HTR-8/SVneo (cell line): Measurements from ENCODE around the gene AFG1L.
"Not testable (repeated sequence)": the region's sequence is repeated elsewhere in the genome, so short reads cannot be mapped to it uniquely, and the experiment has no call there.

ENCODE experiments used
- DNase-seq: peaks from one replicate; pipeline ENCODE4 v3.0.0; 2011; ENCODE audit warnings: low spot score, mixed read lengths; ENCODE audit not compliant: insufficient read length
- FAIRE-seq: peaks from 2 replicates; lab custom pipeline; 2011; peaks lifted over from hg19 to GRCh38; lab: Jason Lieb, UNC

AFG1L gene

DNA sequence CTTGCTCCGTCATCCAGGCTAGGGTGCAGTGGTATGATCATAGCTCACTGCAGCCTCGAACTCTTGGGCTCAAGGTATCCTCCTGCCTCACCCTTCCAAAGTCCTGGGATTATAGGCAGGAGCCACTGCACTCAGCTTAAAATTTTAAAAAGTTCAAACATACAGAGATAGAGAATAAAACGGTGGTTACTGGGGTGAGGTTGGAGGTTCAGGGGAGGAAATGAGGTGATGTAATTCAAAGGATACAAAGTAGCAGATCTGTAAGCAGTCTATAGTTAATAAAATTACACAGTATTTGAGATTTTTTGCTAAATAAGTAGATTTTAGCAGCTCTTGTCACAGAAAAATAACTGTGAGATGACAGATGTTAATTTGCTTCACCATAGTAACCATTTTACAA lies 7.5 kb upstream of the AFG1L start:
- no peak for FAIRE-seq

DNA sequence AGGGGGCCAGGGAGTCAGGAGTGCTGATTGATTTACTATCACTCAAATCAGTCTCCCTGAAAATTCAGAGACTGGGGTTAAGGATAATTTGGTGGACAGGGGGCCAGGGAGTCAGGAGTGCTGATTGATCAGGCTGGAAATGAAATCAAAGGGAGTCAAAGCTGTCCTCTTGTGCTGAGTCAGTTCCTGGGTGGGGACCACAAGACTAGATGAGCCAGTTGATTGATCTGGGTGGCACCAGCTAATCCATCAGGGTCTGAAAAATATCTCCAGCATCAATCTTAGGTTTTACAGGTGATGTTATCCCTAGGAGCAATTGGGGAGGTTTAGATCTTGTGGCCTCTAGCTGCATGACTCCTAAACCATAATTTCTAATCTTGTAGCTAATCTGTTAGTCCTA lies 6.1 kb upstream of the AFG1L start:
- DNase-seq = no peak
- no peak for FAIRE-seq

More for the DNA sequence above, 7.5 kb upstream of the AFG1L start:
- no peak for DNase-seq

- FAIRE-seq (no peak), DNase-seq (no peak)
These were observed 3.8 kb upstream of the AFG1L start for GRCh38 chr6:108291091-108291490.

- not testable (repeated sequence) for DNase-seq, FAIRE-seq
These were observed 2.3 kb upstream of the AFG1L start for GRCh38 chr6:108292561-108292960.

- FAIRE-seq (no peak), DNase-seq (no peak)
These were observed 1.1 kb upstream of the AFG1L start for GRCh38 chr6:108293527-108294296.

DNA sequence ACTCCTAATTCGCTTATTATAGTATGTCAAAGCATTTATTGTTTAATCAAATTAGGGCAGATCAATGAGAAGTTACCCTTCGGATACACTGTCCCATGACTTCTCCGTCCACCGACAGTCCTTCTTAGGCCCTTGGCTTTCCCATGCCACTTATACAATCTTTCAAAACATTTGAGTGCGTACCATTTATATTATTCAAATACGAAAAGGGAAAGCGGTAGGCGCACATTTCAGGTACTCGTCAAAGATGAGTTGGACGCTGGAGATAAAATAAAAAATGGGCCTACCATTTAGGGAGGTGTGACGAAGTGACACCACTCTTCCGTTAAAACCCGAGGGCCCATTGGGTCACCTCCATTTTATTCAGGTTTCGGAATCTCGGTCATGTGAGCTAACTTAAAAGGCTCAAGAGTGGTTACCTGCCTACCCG lies 542 bp upstream of the AFG1L start:
- DNase-seq (no peak), FAIRE-seq (no peak)

DNA sequence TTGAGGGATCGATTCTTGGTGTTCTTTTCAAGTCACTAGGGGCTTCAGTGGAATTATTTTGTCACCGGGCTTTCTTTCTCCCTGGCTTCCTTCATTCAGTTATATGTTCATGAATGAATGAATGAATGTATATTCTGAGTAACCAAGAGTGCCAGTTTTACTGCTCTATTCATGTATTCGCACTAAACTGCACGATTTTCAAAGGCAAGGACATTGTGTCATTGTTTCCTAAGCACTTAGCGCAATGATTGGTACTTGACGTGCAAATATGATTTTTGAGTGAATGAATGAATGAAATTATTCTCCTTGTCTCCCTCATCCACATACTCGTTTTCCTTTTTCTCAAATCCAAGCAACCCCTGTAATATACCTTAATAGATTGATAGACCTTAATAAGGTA lies 822 bp downstream of the AFG1L start:
- no peak for DNase-seq
- FAIRE-seq = no peak

DNA sequence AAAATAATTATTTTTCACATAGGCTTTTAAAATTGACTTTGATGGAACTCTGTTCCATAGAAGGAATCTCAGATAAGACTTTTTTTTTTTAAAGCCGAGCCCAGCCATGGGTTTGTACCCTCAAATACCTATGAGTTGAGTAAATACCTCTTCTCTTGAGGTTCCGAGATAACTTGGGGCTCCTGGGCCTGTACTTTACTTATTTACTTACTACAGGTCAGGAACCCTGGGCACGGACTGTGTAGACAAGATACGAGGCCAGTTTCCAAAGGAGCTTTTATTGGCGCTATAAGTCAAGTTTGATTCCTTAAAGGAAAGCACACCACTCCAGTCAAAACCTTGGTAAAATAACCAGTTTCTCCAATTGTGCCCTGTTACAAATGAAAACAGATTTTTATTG lies 7.5 kb downstream of the AFG1L start:
- no peak for FAIRE-seq
- DNase-seq = no peak

GRCh38 chr6:108304646-108305045 lies 9.8 kb downstream of the AFG1L start:
- FAIRE-seq = no peak
- no peak for DNase-seq

- DNase-seq, FAIRE-seq: not testable (repeated sequence)
These were observed 13.8 kb downstream of the AFG1L start for GRCh38 chr6:108308641-108309040.

- DNase-seq = no peak
- FAIRE-seq = no peak
These were observed 15.0 kb downstream of the AFG1L start for GRCh38 chr6:108309844-108310243.

GRCh38 chr6:108312605-108313004 lies 17.8 kb downstream of the AFG1L start:
- DNase-seq (no peak), FAIRE-seq (no peak)

GRCh38 chr6:108321253-108321747 lies 26.4 kb downstream of the AFG1L start:
- DNase-seq (no peak), FAIRE-seq (no peak)

GRCh38 chr6:108322728-108323127 lies 27.9 kb downstream of the AFG1L start:
- DNase-seq = no peak
- no peak for FAIRE-seq

DNA sequence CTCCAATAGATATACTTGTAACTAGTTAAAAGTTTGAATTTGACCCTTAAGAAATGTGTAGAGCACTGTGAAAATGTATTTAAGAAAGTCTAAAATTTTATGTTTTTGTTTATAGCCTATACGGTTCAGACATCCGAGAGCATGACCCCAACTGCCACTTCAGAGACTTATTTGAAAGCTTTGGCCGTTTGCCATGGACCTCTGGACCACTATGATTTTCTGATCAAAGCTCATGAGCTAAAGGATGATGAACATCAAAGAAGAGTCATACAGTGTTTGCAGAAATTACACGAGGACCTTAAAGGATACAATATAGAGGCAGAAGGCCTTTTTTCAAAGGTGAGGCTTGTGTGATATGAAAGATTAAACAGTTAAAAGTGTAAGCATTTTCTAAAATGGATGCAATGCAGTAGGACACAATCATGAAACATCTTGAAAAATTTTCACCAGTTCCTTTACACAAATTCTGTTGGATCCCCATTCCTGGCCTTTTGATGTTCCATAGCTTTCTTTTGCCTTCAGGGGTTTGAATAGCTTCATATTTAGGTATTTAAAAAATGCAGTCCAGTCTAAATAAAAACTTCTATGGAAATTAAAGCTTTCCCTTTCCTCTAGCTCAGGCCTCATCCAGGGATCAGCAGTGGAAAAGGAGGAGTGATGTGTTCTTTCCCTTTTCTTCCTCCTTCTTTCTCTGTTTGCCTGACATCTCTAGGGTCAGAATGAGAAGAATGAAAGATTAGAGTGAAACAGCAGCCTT lies 29.0 kb downstream of the AFG1L start:
- FAIRE-seq (no peak), DNase-seq (no peak)

DNA sequence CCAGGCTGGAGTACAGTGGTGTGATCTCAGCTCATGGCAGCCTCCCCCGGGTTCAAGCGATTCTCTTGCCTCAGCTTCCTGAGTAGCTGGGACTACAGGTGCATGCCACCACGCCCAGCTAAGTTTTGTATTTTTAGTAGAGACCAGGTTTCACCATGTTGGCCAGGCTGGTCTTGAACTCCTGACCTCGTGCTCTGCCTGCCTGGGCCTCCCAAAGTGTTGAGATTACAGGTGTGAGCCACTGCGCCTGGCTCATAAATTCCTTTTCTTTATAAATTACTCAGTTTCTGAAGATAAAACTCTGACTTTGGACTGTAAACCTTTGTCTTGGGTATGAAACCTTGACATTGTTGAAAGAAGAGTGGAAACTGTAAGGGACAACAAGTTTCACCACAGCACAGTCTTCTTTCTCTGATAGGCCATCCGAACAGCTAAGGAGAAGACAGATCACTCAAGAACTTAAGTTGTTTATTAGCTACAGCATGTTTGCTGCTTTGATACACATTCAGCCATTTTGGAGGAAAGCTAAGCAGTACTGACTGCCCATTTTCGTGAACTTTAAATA lies 35.4 kb downstream of the AFG1L start:
- FAIRE-seq = not testable (repeated sequence)

GRCh38 chr6:108330806-108331205 lies 36.0 kb downstream of the AFG1L start:
- no peak for DNase-seq
- FAIRE-seq = no peak

More for the DNA sequence above, 35.4 kb downstream of the AFG1L start:
- DNase-seq = not testable (repeated sequence)

DNA sequence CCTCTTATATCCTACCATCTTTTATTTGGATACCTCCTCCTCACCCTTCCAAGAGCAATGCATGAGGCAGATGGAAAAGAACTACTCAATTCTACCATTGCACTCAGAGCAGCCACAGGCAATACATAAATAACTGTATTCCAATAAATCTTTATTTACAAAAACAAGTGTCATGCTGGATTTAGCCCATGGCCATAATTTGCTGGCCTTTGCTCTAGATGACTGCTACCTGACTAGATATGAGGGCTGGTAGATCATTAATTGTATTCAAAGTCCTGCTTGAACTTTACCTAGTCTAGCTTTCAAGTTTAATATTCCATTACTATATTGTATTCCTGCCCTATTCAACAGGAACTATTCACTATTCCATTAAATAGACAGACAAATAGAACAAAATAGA lies 37.1 kb downstream of the AFG1L start:
- DNase-seq (no peak), FAIRE-seq (no peak)

DNA sequence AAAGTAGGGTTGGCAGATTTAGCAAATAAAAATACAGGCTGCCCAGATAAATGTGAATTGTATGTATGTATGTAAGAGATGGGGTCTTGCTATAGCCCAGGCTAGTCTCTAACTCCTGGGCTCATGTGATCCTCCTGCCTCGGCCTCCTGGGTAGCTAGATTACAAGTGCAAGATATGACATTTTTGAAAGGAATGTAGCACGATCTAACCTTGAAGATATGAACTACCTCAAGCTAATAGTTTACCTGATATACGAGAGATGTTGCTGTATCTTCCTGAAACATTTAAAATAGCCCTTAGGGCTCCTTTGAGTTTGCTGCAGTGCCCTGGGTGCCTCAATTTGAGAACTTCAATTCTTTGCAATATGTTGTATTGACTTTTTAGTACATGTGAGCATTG lies 42.1 kb downstream of the AFG1L start:
- no peak for DNase-seq
- FAIRE-seq = no peak

DNA sequence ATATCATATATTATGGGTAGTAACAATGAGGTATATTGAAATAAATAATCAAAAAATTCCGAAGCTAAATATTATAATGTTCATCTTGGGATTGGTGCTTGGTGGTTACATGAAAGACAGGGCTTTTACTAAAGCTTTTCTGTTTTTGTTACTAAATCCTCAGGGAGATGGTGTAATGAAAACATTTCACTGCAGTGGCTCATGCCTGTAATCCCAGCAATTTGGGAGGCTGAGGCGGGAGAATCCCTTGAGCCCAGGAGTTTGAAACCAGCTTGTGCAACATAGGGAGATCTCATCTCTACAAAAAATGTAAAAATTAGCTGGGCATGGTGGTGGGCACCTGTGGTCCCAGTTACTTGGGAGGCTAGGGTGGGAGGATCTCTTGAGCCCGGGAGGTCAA lies 42.9 kb downstream of the AFG1L start:
- DNase-seq (no peak), FAIRE-seq (no peak)

DNA sequence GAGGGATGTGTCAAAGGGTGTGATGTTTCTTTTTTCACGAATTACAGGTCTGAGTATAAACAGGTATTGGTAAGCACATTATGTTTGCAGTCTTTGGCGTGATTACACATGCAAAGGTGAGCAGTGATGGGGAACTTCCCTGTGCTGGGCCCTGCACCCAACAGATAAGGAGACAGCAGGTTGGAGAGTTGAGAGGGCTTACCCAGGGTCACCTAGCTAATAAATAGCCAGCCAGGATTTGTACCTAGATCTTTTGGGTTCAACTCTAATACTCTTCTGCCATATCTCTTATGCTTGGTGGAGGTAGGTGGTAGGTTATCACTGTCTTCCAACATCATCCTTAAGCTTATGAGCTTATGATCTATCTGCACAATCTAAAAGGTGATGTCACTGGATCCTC lies 46.5 kb downstream of the AFG1L start:
- DNase-seq = no peak

More for the DNA sequence above, 46.5 kb downstream of the AFG1L start:
- FAIRE-seq = no peak
